ENCODE measurements around the gene ATXN7L2. TPM values are rescaled to one million over a fixed set of nuclear protein-coding genes. Genes with fewer than 3 reads are reported as not detected.

ATXN7L2 gene
- total and polyA plus RNA-seq, 10 of the 15 experiments (the other 5 are each of a cell fraction or from before 2014, with no cell fraction given): 0.27 to 7.4 (median 4.9) TPM

DNA sequence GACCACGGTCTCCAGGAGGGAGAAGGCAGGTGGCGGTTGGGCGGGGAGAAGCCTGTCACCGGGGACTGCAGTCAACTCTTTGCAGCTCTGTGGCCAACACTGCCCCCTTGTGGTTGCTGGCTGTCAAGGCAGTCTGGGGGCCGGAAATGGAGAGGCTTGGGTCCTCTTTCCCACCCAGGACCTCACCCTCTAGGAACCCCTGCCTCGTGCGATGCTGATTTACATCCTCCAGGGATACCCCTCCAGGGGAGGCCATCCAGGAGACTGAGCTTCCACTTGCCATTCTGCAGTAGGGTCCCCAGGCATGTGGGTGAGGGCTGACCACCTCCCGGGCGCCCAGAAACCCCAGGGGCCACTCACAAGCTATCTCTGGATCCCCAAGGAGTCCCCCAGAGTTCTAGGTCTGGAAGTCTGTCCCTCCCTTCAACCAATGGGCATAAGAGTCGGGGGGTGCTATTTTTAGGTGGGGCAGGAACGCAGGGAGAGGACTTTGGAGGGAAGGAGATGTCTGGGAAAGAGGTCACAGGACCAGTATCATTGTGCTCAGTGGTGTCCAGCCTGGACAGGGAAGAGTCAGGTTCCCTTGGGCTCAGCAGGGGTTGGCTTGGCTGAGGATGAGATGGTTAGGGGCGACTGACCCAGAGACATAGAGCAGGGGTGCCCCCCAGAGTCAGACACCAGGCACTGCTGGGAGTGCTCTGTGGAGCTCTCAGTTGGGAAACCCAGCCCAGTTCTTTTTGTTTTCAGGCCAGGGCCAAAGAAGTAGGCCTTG is 48.8 kb downstream of the ATXN7L2 start (continued):
- no peak for TF ChIP-seq KDM1A (IDR thresholded peaks at IDR 0.05; ENCODE audit: borderline replicate concordance)
- no peak for TF ChIP-seq TARDBP (IDR thresholded peaks at IDR 0.05; ENCODE audit: borderline replicate concordance)
- TF ChIP-seq BCL3 (IDR thresholded peaks at IDR 0.05; ENCODE audit: borderline replicate concordance, insufficient read depth, low read depth, low read length, poor library complexity, severe bottlenecking): no peak
- TF ChIP-seq, protein P1, sequence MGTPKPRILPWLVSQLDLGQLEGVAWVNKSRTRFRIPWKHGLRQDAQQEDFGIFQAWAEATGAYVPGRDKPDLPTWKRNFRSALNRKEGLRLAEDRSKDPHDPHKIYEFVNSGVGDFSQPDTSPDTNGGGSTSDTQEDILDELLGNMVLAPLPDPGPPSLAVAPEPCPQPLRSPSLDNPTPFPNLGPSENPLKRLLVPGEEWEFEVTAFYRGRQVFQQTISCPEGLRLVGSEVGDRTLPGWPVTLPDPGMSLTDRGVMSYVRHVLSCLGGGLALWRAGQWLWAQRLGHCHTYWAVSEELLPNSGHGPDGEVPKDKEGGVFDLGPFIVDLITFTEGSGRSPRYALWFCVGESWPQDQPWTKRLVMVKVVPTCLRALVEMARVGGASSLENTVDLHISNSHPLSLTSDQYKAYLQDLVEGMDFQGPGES (IDR thresholded peaks at IDR 0.05): no peak
- TF ChIP-seq ATF7 (IDR thresholded peaks at IDR 0.05; ENCODE audit: low read depth): peak; percentile 17; the same call in 1 of the 2 replicates
- no peak for TF ChIP-seq HDGF (IDR thresholded peaks at IDR 0.05)
- no peak for TF ChIP-seq MXI1 (IDR thresholded peaks at IDR 0.05; ENCODE audit: low read depth, low read length)
- no peak for TF ChIP-seq STAT1 (conservative IDR thresholded peaks at IDR 0.05)
- TF ChIP-seq IKZF1 (conservative IDR thresholded peaks at IDR 0.05): peak; percentile 43
- TF ChIP-seq MTA2 (IDR thresholded peaks at IDR 0.05; ENCODE audit: low read depth): peak; percentile 43; the same call in 1 of the 2 replicates
- TF ChIP-seq SIX5 (IDR thresholded peaks at IDR 0.05; ENCODE audit: low read depth, low read length, severe bottlenecking): no peak
- no peak for TF ChIP-seq CEBPZ (IDR thresholded peaks at IDR 0.05; ENCODE audit: low read depth, low read length)
- no peak for TF ChIP-seq NFYB (IDR thresholded peaks at IDR 0.05; ENCODE audit: insufficient read depth, low read depth, low read length)
- TF ChIP-seq POLR2AphosphoS5 (IDR thresholded peaks at IDR 0.05; ENCODE audit: low read length): no peak
- TF ChIP-seq MYB (IDR thresholded peaks at IDR 0.05; ENCODE audit: borderline replicate concordance, low read depth, low read length): no peak
- TF ChIP-seq CHD1 (IDR thresholded peaks at IDR 0.05; ENCODE audit: low read depth, low read length): no peak
- TF ChIP-seq SMAD1 (IDR thresholded peaks at IDR 0.05; ENCODE audit: low read depth, partially characterized antibody): no peak
- TF ChIP-seq, protein P2, sequence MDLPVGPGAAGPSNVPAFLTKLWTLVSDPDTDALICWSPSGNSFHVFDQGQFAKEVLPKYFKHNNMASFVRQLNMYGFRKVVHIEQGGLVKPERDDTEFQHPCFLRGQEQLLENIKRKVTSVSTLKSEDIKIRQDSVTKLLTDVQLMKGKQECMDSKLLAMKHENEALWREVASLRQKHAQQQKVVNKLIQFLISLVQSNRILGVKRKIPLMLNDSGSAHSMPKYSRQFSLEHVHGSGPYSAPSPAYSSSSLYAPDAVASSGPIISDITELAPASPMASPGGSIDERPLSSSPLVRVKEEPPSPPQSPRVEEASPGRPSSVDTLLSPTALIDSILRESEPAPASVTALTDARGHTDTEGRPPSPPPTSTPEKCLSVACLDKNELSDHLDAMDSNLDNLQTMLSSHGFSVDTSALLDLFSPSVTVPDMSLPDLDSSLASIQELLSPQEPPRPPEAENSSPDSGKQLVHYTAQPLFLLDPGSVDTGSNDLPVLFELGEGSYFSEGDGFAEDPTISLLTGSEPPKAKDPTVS (IDR thresholded peaks at IDR 0.05; ENCODE audit: low read depth, low read length): no peak
- TF ChIP-seq ASH2L (IDR thresholded peaks at IDR 0.05; ENCODE audit: borderline replicate concordance, low read depth): no peak
- peak; percentile 64; the same call in 1 of the 2 replicates for TF ChIP-seq RUNX3 (IDR thresholded peaks at IDR 0.05; ENCODE audit: low read length)
- TF ChIP-seq PBX3 (IDR thresholded peaks at IDR 0.05; ENCODE audit: insufficient replicate concordance, low read depth, low read length): no peak
- peak; percentile 26 to 45; a peak in 1 of 4 replicates for TF ChIP-seq IKZF2 (IDR thresholded peaks at IDR 0.05)

Data from GM12878 (cell line).